Measurements from ENCODE around the gene SORT1.

The SORT1 gene

GRCh38 chr1:109327285-109327684, 70.4 kb downstream of the SORT1 start:
- H3K27ac ChIP-seq: no peak overlapping the region
- no peak for TF ChIP-seq CTCF (IDR thresholded peaks at IDR 0.05; ENCODE audit: low read depth, low read length)

GRCh38 chr1:109322974-109323373, 74.7 kb downstream of the SORT1 start:
- no peak overlapping the region for H3K4me3 ChIP-seq (ENCODE audit: low read depth, low read length)
- H3K27ac ChIP-seq: peak overlapping the region; percentile 21
- peaks cover 78% of the 10 kb centered on the region for H3K36me3 ChIP-seq
- H3K9me3 ChIP-seq (ENCODE audit: severe bottlenecking): no peaks in the 10 kb centered on the region
- no peak for TF ChIP-seq CTCF (IDR thresholded peaks at IDR 0.05; ENCODE audit: low read depth, low read length)
- no peak for DNase-seq
- H3K27me3 ChIP-seq (ENCODE audit: insufficient read depth, low read depth, severe bottlenecking): no peaks in the 10 kb centered on the region

More at GRCh38 chr1:109327285-109327684, 70.4 kb downstream of the SORT1 start:
- Histone ChIP-seq H3K27me3 (ENCODE audit: insufficient read depth, low read depth, severe bottlenecking) (no peaks in the 10 kb centered on the region), H3K4me3 (ENCODE audit: low read depth, low read length) (no peak overlapping the region), H3K9me3 (ENCODE audit: severe bottlenecking) (peaks cover 9% of the 10 kb centered on the region), H3K36me3 (peaks cover 66% of the 10 kb centered on the region)
- DNase-seq: no peak

GRCh38 chr1:109319114-109319513, 78.6 kb downstream of the SORT1 start:
- H3K9me3 ChIP-seq (ENCODE audit: severe bottlenecking): no peaks in the 10 kb centered on the region
- H3K4me3 ChIP-seq (ENCODE audit: low read depth, low read length): no peak overlapping the region
- peaks cover 80% of the 10 kb centered on the region for H3K36me3 ChIP-seq
- DNase-seq: no peak
- peak overlapping the region; percentile 8; the same call in 1 of the 2 replicates for H3K27ac ChIP-seq
- no peaks in the 10 kb centered on the region for H3K27me3 ChIP-seq (ENCODE audit: insufficient read depth, low read depth, severe bottlenecking)
- TF ChIP-seq CTCF (IDR thresholded peaks at IDR 0.05; ENCODE audit: low read depth, low read length): no peak

GRCh38 chr1:109316506-109316905, 81.2 kb downstream of the SORT1 start:
- Histone ChIP-seq H3K27me3 (ENCODE audit: insufficient read depth, low read depth, severe bottlenecking) (no peaks in the 10 kb centered on the region), H3K36me3 (peaks cover 71% of the 10 kb centered on the region), H3K4me3 (ENCODE audit: low read depth, low read length) (no peak overlapping the region), H3K27ac (no peak overlapping the region), H3K9me3 (ENCODE audit: severe bottlenecking) (no peaks in the 10 kb centered on the region)
- TF ChIP-seq CTCF (IDR thresholded peaks at IDR 0.05; ENCODE audit: low read depth, low read length): no peak
- no peak for DNase-seq

- Histone ChIP-seq H3K9me3 (ENCODE audit: severe bottlenecking) (no peaks in the 10 kb centered on the region), H3K4me3 (ENCODE audit: low read depth, low read length) (no peak overlapping the region), H3K36me3 (peaks cover 59% of the 10 kb centered on the region), H3K27me3 (ENCODE audit: insufficient read depth, low read depth, severe bottlenecking) (no peaks in the 10 kb centered on the region), H3K27ac (no peak overlapping the region)
- DNase-seq: no peak
- no peak for TF ChIP-seq CTCF (IDR thresholded peaks at IDR 0.05; ENCODE audit: low read depth, low read length)
Observed at GRCh38 chr1:109315288-109315687, 82.4 kb downstream of the SORT1 start.

- Histone ChIP-seq H3K27ac (no peak overlapping the region), H3K4me3 (ENCODE audit: low read depth, low read length) (no peak overlapping the region), H3K36me3 (peaks cover 54% of the 10 kb centered on the region), H3K9me3 (ENCODE audit: severe bottlenecking) (no peaks in the 10 kb centered on the region), H3K27me3 (ENCODE audit: insufficient read depth, low read depth, severe bottlenecking) (no peaks in the 10 kb centered on the region)
- TF ChIP-seq CTCF (IDR thresholded peaks at IDR 0.05; ENCODE audit: low read depth, low read length): no peak
- no peak for DNase-seq
Observed at GRCh38 chr1:109314795-109315194, 82.9 kb downstream of the SORT1 start.

All from WERI-Rb-1 (cell line).